Suprapubic skin (tissue), 3 donors: ENCODE results near the gene TOR1B.

Experiments
- CTCF ChIP-seq, 2 donors: fragments of 200-600 bp in 1 of 2; fragments of 450-650 bp in 1 of 2; sonication (generic) in 1 of 2; IDR thresholded peaks; one replicate each; pipeline ENCODE4 v1.5.1; 2016 to 2019; ENCODE audit warnings: antibody characterized with exemption in 2 of 2, mild to moderate bottlenecking in 1 of 2, moderate library complexity in 1 of 2
- POLR2A ChIP-seq, 2 donors: fragments of 450-650 bp; IDR thresholded peaks; one replicate each; pipeline ENCODE4 v1.6.1; 2017; ENCODE audit warnings: antibody characterized with exemption in 2 of 2, mild to moderate bottlenecking in 2 of 2, moderate library complexity in 2 of 2

- peak in 1 of 2 donors; percentile 45 for TF ChIP-seq POLR2A (IDR thresholded peaks at IDR 0.05)
- no peak for TF ChIP-seq CTCF (IDR thresholded peaks at IDR 0.05)
Observed at GRCh38 chr9:129802833-129803675, at the start of gene TOR1B.
